Smooth muscle cell (in vitro differentiated cells): ENCODE data around the gene MYO1G. TPM values are rescaled to one million over a fixed set of nuclear protein-coding genes. Genes with fewer than 3 reads are reported as not detected.

Source experiments
- DNase-seq: peaks from one replicate; lab custom pipeline; 2025; ENCODE audit not compliant: unreplicated experiment; lab: John Stamatoyannopoulos, UW
- H2AFZ ChIP-seq: fragments of 200-600 bp; sonication (generic); 2 replicates; pipeline ENCODE4 v1.6.0; 2016; ENCODE audit warnings: antibody characterized with exemption, low read depth, mild to moderate bottlenecking
- H3F3A ChIP-seq: fragments of 200-600 bp; sonication (generic); 2 replicates; pipeline ENCODE4 v1.6.0; 2017; ENCODE audit warnings: antibody characterized with exemption, low read depth
- H3K27ac ChIP-seq: fragments of 200-600 bp; sonication (generic); 2 replicates; pipeline ENCODE4 v1.5.1; 2016; ENCODE audit warnings: low read depth, mild to moderate bottlenecking
- H3K27me3 ChIP-seq: fragments of 200-600 bp; sonication (generic); 2 replicates; pipeline ENCODE4 v1.6.1; 2016; ENCODE audit warnings: low read depth, mild to moderate bottlenecking
- H3K36me3 ChIP-seq: fragments of 200-600 bp; sonication (generic); 2 replicates; pipeline ENCODE4 v1.5.1; 2016; ENCODE audit warnings: low read depth
- H3K4me1 ChIP-seq: fragments of 200-600 bp; sonication (generic); 2 replicates; pipeline ENCODE4 v1.5.1; 2016; ENCODE audit warnings: low read depth
- H3K4me2 ChIP-seq: fragments of 200-600 bp; sonication (generic); 2 replicates; pipeline ENCODE4 v1.6.0; 2016; ENCODE audit warnings: mild to moderate bottlenecking
- H3K4me3 ChIP-seq: fragments of 200-600 bp; sonication (generic); 2 replicates; pipeline ENCODE4 v1.5.1; 2016; ENCODE audit warnings: mild to moderate bottlenecking
- H3K79me2 ChIP-seq: fragments of 200-600 bp; sonication (generic); 2 replicates; pipeline ENCODE4 v1.6.0; 2016; ENCODE audit warnings: low read depth, mild to moderate bottlenecking
- H3K9ac ChIP-seq: fragments of 200-600 bp; sonication (generic); 2 replicates; pipeline ENCODE4 v1.6.0; 2016; ENCODE audit warnings: low read depth
- H3K9me3 ChIP-seq: fragments of 200-600 bp; sonication (generic); replicated peaks from 2 replicates; pipeline ENCODE4 v1.5.1; 2016; ENCODE audit warnings: low read depth
- H4K20me1 ChIP-seq: fragments of 200-600 bp; sonication (generic); 2 replicates; pipeline ENCODE4 v1.6.0; 2016; ENCODE audit warnings: low read depth
- WGBS: methylation state at CpG from one replicate; pipeline ENCODE4 v1.1.7; 2016; ENCODE audit warnings: low lambda C conversion rate; 5-methylcytosine and 5-hydroxymethylcytosine counted together
- polyA plus RNA-seq: library from polyadenylated mRNA; unstranded; fragments of >200 nt; fragmentation: Nextera tagmentation; extraction: Ambion mirVana; gene quantifications from 2 replicates; pipeline ENCODE4 v1.2.1, GENCODE V29; 2016
- total RNA-seq: library from RNA; depleted of rRNA; stranded (reverse); fragments of >200 nt; gene quantifications from 2 replicates; pipeline ENCODE4 v1.2.3, GENCODE V29; 2014
- TF ChIP-seq, protein P1 (sequence below): fragments of 200-600 bp; sonication (generic); IDR thresholded peaks from 2 replicates; pipeline ENCODE4 v1.5.1; 2017; ENCODE audit warnings: borderline replicate concordance, mild to moderate bottlenecking, antibody characterized with exemption; ENCODE audit not compliant: insufficient read depth, poor library complexity, severe bottlenecking

MYO1G gene
- total and polyA plus RNA-seq, 2 experiments from 2014 or later, result 0.27 TPM; not detected in 1

DNA sequence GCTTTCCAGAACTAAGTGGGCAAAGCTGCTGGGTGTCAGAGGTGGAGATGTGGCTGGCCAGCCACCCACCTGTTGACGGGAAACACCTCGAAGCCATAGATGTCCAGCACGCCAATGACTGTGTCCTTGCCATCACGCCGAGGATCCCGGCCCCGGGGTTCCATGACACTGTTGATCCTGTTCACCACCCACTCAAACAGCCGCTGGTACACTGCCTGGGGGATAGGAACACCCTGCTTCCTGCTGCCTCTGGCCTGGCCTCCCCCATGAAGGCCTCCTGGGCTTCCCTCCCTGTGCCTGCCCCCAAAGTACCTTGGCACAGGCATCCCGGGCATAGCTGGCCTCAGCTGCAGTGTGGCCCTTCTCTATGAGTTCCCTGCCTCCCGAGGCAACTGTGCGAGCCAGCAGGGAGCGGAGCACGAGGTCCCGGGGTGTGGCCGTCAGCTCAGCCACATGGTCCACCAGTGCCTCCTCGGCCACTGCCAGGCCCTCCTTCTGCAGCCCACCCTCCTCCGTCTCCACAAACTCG, 8.2 kb downstream of the MYO1G start:
- no peak overlapping the region for H2AFZ ChIP-seq
- no peaks in the 10 kb centered on the region for H3K4me1 ChIP-seq
- no peak overlapping the region for H3K4me2 ChIP-seq
- no peak overlapping the region for H3K9ac ChIP-seq
- no peaks in the 10 kb centered on the region for H3F3A ChIP-seq
- no peak overlapping the region for H3K4me3 ChIP-seq
- DNase-seq, result no peak
- TF ChIP-seq, protein P1, sequence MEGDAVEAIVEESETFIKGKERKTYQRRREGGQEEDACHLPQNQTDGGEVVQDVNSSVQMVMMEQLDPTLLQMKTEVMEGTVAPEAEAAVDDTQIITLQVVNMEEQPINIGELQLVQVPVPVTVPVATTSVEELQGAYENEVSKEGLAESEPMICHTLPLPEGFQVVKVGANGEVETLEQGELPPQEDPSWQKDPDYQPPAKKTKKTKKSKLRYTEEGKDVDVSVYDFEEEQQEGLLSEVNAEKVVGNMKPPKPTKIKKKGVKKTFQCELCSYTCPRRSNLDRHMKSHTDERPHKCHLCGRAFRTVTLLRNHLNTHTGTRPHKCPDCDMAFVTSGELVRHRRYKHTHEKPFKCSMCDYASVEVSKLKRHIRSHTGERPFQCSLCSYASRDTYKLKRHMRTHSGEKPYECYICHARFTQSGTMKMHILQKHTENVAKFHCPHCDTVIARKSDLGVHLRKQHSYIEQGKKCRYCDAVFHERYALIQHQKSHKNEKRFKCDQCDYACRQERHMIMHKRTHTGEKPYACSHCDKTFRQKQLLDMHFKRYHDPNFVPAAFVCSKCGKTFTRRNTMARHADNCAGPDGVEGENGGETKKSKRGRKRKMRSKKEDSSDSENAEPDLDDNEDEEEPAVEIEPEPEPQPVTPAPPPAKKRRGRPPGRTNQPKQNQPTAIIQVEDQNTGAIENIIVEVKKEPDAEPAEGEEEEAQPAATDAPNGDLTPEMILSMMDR, result no peak
- H3K79me2 ChIP-seq, result no peaks in the 10 kb centered on the region
- H3K9me3 ChIP-seq, result no peaks in the 10 kb centered on the region
- no peaks in the 10 kb centered on the region for H3K27me3 ChIP-seq
- H4K20me1 ChIP-seq, result no peaks in the 10 kb centered on the region
- H3K36me3 ChIP-seq, result no peaks in the 10 kb centered on the region
- no peak overlapping the region for H3K27ac ChIP-seq
- 93% methylated on average over 18 of the region's 18 CpGs for WGBS

DNA sequence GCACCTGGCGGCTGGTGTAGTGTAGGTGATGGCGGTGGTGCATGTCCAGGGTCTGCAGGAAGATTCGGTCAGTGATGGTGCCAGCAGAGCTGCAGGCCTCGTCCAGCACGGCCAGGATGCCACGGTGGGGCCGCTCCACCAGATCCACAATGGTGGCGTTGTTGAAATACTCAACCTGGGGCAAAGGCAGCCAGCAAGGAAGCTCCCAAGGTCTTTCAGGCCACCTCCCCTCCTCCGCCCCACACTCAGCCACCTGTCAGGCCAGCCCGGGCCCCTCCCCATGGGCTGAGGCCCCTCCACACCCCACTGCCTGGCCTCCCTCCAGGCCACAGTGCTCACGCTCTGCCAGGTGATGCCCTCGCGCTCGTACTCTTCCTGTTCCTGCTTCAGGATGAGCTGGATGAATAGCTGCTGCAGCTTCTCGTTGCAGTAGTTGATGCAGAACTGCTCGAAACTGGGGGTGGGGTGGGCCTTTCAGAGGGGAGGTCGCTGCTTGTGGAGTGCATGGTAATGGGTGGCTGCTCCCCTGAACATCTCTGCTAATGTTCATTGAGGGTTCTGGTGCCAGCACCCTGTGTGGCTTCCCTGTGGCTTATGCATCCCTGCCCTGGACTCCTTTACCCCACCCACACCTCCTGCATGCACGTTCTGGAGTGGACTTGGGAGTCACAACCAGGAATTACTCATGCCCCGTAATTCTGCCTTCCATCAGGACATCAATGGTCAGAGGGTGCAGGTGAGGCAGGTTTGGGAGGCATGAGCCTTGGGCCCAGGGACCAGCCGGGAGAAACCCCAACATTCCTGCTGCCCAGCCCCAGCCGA, 8.9 kb downstream of the MYO1G start:
- no peaks in the 10 kb centered on the region for H3K79me2 ChIP-seq
- no peaks in the 10 kb centered on the region for H4K20me1 ChIP-seq
- H3K4me2 ChIP-seq, result no peak overlapping the region
- TF ChIP-seq, protein P1, result no peak
- no peak overlapping the region for H3K27ac ChIP-seq
- no peaks in the 10 kb centered on the region for H3K27me3 ChIP-seq
- WGBS, result 87% methylated on average over 21 of the region's 21 CpGs
- no peak overlapping the region for H2AFZ ChIP-seq
- H3K4me3 ChIP-seq, result no peak overlapping the region
- H3K9me3 ChIP-seq, result no peaks in the 10 kb centered on the region
- DNase-seq, result no peak
- H3K36me3 ChIP-seq, result no peaks in the 10 kb centered on the region
- no peaks in the 10 kb centered on the region for H3K4me1 ChIP-seq
- no peaks in the 10 kb centered on the region for H3F3A ChIP-seq
- no peak overlapping the region for H3K9ac ChIP-seq

DNA sequence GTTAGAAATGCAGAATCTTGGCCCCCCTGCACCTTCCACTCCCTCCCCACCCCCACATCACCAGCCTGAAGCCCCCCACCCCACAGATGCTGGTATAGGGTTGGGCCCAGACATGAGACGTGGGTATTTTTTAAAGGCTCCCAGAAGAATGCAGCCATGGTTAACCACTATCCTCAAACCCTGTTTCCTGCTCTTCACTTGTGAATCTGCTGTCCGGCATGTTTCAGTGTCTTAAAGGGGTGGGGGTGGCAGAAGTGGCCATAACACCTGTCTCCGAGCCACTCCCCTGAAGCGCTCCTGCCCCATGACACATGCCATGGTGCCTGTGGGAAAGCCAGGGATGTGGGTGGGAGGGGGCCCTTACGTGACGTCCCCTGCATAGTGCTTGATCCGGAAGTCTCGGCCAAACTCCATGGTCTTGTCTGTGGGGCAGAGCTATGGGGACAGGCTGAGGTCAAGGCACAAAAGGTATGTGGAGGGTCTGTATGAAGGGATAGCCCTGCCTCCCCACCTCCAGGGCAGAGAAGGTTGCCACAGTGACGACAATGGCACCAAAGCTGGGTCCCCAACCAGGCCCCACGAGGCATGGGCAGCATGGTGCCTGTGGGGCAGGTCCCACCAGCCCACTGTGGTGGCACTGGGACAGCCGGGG, 9.6 kb downstream of the MYO1G start:
- no peak overlapping the region for H3K4me2 ChIP-seq
- no peaks in the 10 kb centered on the region for H3K36me3 ChIP-seq
- no peaks in the 10 kb centered on the region for H3K4me1 ChIP-seq
- DNase-seq, result no peak
- no peak overlapping the region for H3K27ac ChIP-seq
- H3K4me3 ChIP-seq, result no peak overlapping the region
- H4K20me1 ChIP-seq, result no peaks in the 10 kb centered on the region
- H3F3A ChIP-seq, result no peaks in the 10 kb centered on the region
- H3K9ac ChIP-seq, result no peak overlapping the region
- TF ChIP-seq, protein P1, result no peak
- no peak overlapping the region for H2AFZ ChIP-seq
- no peaks in the 10 kb centered on the region for H3K9me3 ChIP-seq
- H3K27me3 ChIP-seq, result no peaks in the 10 kb centered on the region
- 86% methylated on average over 11 of the region's 11 CpGs for WGBS
- no peaks in the 10 kb centered on the region for H3K79me2 ChIP-seq
